SK-N-SH (cell line): Measurements from ENCODE around the gene ENOX1.

Experiments used
- MXI1 ChIP-seq: IDR thresholded peaks from 2 replicates; pipeline ENCODE4 v1.6.1; 2012; ENCODE audit warnings: mild to moderate bottlenecking, low read depth, low read length, improper control_type of control experiment
- TF ChIP-seq, protein P1 (sequence below): fragments of 200-600 bp; sonication (generic); IDR thresholded peaks from 2 replicates; pipeline ENCODE4 v1.6.1; 2017; ENCODE audit warnings: antibody characterized with exemption, mild to moderate bottlenecking, moderate library complexity
- TF ChIP-seq, protein P2 (sequence below): IDR thresholded peaks from 2 replicates; pipeline ENCODE4 v1.4.0; 2012; ENCODE audit warnings: low read depth, borderline replicate concordance
- TF ChIP-seq, protein P3 (sequence below): IDR thresholded peaks from 2 replicates; pipeline ENCODE4 v1.4.0; 2012; ENCODE audit warnings: low read depth

DNA sequence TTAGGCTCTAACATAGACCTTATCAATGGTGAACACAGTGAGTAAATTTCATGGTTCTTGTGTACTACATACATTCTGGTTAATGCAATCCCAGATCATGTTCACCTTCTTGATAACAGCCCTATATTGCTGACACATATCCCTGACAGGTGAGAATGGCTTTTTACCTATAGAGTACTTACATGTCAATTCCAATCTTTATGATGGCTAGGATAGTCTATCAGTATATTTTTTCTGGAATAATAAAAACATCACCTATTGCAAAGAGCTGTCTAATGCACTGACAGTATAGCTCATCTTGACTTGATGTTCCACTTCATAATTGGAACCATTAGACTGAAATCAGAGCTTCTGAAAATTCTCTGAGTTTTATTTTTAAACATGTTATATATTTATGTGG, 199.4 kb downstream of the ENOX1 start:
- TF ChIP-seq, protein P1, sequence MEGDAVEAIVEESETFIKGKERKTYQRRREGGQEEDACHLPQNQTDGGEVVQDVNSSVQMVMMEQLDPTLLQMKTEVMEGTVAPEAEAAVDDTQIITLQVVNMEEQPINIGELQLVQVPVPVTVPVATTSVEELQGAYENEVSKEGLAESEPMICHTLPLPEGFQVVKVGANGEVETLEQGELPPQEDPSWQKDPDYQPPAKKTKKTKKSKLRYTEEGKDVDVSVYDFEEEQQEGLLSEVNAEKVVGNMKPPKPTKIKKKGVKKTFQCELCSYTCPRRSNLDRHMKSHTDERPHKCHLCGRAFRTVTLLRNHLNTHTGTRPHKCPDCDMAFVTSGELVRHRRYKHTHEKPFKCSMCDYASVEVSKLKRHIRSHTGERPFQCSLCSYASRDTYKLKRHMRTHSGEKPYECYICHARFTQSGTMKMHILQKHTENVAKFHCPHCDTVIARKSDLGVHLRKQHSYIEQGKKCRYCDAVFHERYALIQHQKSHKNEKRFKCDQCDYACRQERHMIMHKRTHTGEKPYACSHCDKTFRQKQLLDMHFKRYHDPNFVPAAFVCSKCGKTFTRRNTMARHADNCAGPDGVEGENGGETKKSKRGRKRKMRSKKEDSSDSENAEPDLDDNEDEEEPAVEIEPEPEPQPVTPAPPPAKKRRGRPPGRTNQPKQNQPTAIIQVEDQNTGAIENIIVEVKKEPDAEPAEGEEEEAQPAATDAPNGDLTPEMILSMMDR = no peak
- TF ChIP-seq, protein P2, sequence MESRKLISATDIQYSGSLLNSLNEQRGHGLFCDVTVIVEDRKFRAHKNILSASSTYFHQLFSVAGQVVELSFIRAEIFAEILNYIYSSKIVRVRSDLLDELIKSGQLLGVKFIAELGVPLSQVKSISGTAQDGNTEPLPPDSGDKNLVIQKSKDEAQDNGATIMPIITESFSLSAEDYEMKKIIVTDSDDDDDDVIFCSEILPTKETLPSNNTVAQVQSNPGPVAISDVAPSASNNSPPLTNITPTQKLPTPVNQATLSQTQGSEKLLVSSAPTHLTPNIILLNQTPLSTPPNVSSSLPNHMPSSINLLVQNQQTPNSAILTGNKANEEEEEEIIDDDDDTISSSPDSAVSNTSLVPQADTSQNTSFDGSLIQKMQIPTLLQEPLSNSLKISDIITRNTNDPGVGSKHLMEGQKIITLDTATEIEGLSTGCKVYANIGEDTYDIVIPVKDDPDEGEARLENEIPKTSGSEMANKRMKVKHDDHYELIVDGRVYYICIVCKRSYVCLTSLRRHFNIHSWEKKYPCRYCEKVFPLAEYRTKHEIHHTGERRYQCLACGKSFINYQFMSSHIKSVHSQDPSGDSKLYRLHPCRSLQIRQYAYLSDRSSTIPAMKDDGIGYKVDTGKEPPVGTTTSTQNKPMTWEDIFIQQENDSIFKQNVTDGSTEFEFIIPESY = no peak
- no peak for TF ChIP-seq MXI1
- TF ChIP-seq, protein P3, sequence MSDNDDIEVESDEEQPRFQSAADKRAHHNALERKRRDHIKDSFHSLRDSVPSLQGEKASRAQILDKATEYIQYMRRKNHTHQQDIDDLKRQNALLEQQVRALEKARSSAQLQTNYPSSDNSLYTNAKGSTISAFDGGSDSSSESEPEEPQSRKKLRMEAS = no peak
